H1 (cell line): Measurements from ENCODE around the gene EIF4A3.

Source experiments
- CHD2 ChIP-seq: IDR thresholded peaks from 2 replicates; pipeline ENCODE4 v1.6.1; 2012; ENCODE audit warnings: low read length, improper control_type of control experiment
- EP300 ChIP-seq, 2 experiments: IDR thresholded peaks; 1 replicate in 1 of 2; 2 replicates in 1 of 2; pipeline ENCODE4 v1.6.1; 2011 to 2012; ENCODE audit warnings: low read depth in 2 of 2, low read length in 2 of 2, mild to moderate bottlenecking in 2 of 2, borderline replicate concordance in 1 of 2, inconsistent platforms in 1 of 2, moderate library complexity in 1 of 2
- HDAC2 ChIP-seq, 2 experiments: fragments of 300-600 bp in 1 of 2; sonication (generic) in 1 of 2; IDR thresholded peaks; 2 replicates each; pipeline ENCODE4 v1.6.1; 2011 to 2012; ENCODE audit warnings: low read depth in 2 of 2, low read length in 2 of 2, mild to moderate bottlenecking in 2 of 2, moderate library complexity in 2 of 2, borderline replicate concordance in 1 of 2, inconsistent platforms in 1 of 2
- NRF1 ChIP-seq: IDR thresholded peaks from 2 replicates; pipeline ENCODE4 v1.6.1; 2011; ENCODE audit warnings: mild to moderate bottlenecking, low read depth, low read length, improper control_type of control experiment
- PHF8 ChIP-seq: fragments of 200-600 bp; sonication (generic); conservative IDR thresholded peaks from 2 replicates; pipeline ENCODE4 v1.7.1; 2012; ENCODE audit warnings: low read depth, mild to moderate bottlenecking, inconsistent platforms, low read length, moderate library complexity
- POLR2A ChIP-seq, 2 experiments: IDR thresholded peaks; 1 replicate in 1 of 2; 2 replicates in 1 of 2; pipeline ENCODE4 v1.6.1; 2011; ENCODE audit warnings: low read depth in 2 of 2, low read length in 2 of 2, mild to moderate bottlenecking in 2 of 2; ENCODE audit errors: control extremely low read depth in 1 of 2
- POLR2AphosphoS5 ChIP-seq: IDR thresholded peaks from 2 replicates; pipeline ENCODE4 v1.6.1; 2011; ENCODE audit warnings: low read depth, low read length
- TCF12 ChIP-seq: IDR thresholded peaks from 2 replicates; pipeline ENCODE4 v1.6.1; 2011; ENCODE audit warnings: low read depth, mild to moderate bottlenecking, low read length
- YY1 ChIP-seq: IDR thresholded peaks from 2 replicates; pipeline ENCODE4 v1.6.1; 2011; ENCODE audit warnings: low read depth, mild to moderate bottlenecking, low read length
- ZNF274 ChIP-seq: IDR thresholded peaks from 2 replicates; pipeline ENCODE4 v1.7.0; 2012; ENCODE audit warnings: low read length, borderline replicate concordance; ENCODE audit errors: extremely low read depth
- TF ChIP-seq, protein P1 (sequence below), 3 experiments: IDR thresholded peaks; 1 replicate in 2 of 3; 2 replicates in 1 of 3; pipeline versions ENCODE4 v1.5.1 to v1.6.1; 2011; ENCODE audit warnings: low read length in 3 of 3, mild to moderate bottlenecking in 3 of 3, inconsistent platforms in 2 of 3, low read depth in 1 of 3, moderate library complexity in 1 of 3; ENCODE audit not compliant: insufficient read depth in 1 of 3; ENCODE audit errors: control extremely low read depth in 1 of 3
- TF ChIP-seq, protein P2 (sequence below): IDR thresholded peaks from 2 replicates; pipeline ENCODE4 v1.6.1; 2011; ENCODE audit warnings: low read length, improper control_type of control experiment

DNA sequence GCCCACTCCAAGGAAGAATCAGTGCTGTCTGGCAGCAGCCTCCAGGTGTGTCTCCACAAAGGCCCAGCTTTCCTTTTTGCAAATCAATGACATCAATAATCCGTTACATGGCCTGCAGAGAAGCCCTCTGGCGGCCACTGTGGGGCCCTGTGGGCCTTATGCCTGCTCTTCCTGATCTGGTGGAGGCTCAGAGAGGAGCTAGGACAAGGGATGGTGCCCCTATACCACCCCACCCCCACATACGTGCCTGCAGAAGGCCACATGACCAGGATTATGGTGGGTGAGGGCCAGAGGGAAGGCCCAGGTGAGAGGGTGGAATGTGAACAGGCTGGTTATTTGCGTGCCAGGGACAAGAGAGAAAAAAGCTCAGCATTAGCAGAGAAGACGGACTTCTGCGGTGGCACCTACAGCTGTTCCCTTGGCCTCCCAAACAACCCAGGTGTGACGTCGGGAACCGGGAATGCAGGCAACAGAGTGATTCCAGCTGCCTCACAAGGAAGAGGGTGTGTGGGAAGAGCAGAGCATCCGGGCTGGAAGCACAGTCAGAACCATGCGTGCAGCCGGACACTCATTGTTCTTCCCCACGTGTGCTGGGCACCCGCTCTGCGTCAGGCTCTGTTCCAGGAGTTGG is 22.5 kb downstream of the EIF4A3 start:
- TF ChIP-seq PHF8 = 0 out of 2 replicates have a peak, but pooled peaks have one; percentile 27
- TF ChIP-seq TCF12 = 0 out of 2 replicates have a peak, but pooled peaks have one; percentile 64
- no peak for TF ChIP-seq CHD2
- TF ChIP-seq, protein P1, sequence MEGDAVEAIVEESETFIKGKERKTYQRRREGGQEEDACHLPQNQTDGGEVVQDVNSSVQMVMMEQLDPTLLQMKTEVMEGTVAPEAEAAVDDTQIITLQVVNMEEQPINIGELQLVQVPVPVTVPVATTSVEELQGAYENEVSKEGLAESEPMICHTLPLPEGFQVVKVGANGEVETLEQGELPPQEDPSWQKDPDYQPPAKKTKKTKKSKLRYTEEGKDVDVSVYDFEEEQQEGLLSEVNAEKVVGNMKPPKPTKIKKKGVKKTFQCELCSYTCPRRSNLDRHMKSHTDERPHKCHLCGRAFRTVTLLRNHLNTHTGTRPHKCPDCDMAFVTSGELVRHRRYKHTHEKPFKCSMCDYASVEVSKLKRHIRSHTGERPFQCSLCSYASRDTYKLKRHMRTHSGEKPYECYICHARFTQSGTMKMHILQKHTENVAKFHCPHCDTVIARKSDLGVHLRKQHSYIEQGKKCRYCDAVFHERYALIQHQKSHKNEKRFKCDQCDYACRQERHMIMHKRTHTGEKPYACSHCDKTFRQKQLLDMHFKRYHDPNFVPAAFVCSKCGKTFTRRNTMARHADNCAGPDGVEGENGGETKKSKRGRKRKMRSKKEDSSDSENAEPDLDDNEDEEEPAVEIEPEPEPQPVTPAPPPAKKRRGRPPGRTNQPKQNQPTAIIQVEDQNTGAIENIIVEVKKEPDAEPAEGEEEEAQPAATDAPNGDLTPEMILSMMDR (IDR thresholded peaks at IDR 0.05; ENCODE audit: control extremely low read depth in 1 of 3, insufficient read depth in 1 of 3, low read depth in 1 of 3, low read length in 3 of 3) = peak; percentile 70 to 82 (median 82)
- TF ChIP-seq, protein P2, sequence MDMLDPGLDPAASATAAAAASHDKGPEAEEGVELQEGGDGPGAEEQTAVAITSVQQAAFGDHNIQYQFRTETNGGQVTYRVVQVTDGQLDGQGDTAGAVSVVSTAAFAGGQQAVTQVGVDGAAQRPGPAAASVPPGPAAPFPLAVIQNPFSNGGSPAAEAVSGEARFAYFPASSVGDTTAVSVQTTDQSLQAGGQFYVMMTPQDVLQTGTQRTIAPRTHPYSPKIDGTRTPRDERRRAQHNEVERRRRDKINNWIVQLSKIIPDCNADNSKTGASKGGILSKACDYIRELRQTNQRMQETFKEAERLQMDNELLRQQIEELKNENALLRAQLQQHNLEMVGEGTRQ = peak; percentile 35; the same call in 1 of the 2 replicates
- 0 out of 3 replicates have a peak, but pooled peaks of 1 of the 2 experiments have one; percentile 15 for TF ChIP-seq EP300 (IDR thresholded peaks at IDR 0.05; ENCODE audit: borderline replicate concordance in 1 of 2, low read depth in 2 of 2, low read length in 2 of 2)
- peak in 1 of 2 experiments; percentile 65; a peak in 2 of 3 replicates for TF ChIP-seq POLR2A (IDR thresholded peaks at IDR 0.05; ENCODE audit: control extremely low read depth in 1 of 2, low read depth in 2 of 2, low read length in 2 of 2)
- no peak for TF ChIP-seq POLR2AphosphoS5
- TF ChIP-seq YY1 = 0 out of 2 replicates have a peak, but pooled peaks have one; percentile 16
- TF ChIP-seq NRF1 = no peak
- peak; percentile 62 to 87; a peak in 2 of 4 replicates for TF ChIP-seq HDAC2 (IDR thresholded peaks at IDR 0.05; ENCODE audit: borderline replicate concordance in 1 of 2, low read depth in 2 of 2, low read length in 2 of 2)
- no peak for TF ChIP-seq ZNF274
